Measurements from ENCODE around the gene CDK5. TPM values are rescaled to one million over a fixed set of nuclear protein-coding genes. Genes with fewer than 3 reads are reported as not detected.

The CDK5 gene
- total and polyA plus RNA-seq, 2 of the 13 experiments (the other 11 are each of a cell fraction or from before 2014, with no cell fraction given) = 16.4 to 21.3 TPM

GRCh38 chr7:151035026-151035717, 22.5 kb downstream of the CDK5 start:
- in situ Hi-C loops (cut with HindIII; ENCODE audit: extremely low pct_ligation_motif_present, low pct_unique_long_range_greater_than_20kb) = no loop called here
- 92% methylated on average over 16 of the region's 21 CpGs for WGBS (ENCODE audit: low lambda C conversion rate)
- intact Hi-C loops (cut with micrococcal nuclease; ENCODE audit: unreplicated experiment) = no loop called here
- no peaks in the 10 kb centered on the region for H3K79me2 ChIP-seq (ENCODE audit: insufficient read depth, low read length)
- no peak overlapping the region for H2AFZ ChIP-seq (ENCODE audit: low read length)
- BruUV-seq (replicated peaks) = no TSS peak
- TF ChIP-seq ZSCAN21 (CRISPR knock-in tag; IDR thresholded peaks at IDR 0.05; ENCODE audit: borderline replicate concordance) (no peak), ZNF292 (CRISPR knock-in tag; IDR thresholded peaks at IDR 0.05; ENCODE audit: borderline replicate concordance, low read depth) (no peak), HMGXB4 (CRISPR knock-in tag; IDR thresholded peaks at IDR 0.05; ENCODE audit: borderline replicate concordance in 1 of 2, low read depth in 1 of 2) (no peak), ZIK1 (CRISPR knock-in tag; IDR thresholded peaks at IDR 0.05; ENCODE audit: borderline replicate concordance, low read depth) (no peak), ZNF75D (CRISPR knock-in tag; IDR thresholded peaks at IDR 0.05; ENCODE audit: borderline replicate concordance) (no peak), ZBTB38 (CRISPR knock-in tag; IDR thresholded peaks at IDR 0.05) (no peak), ZNF230 (CRISPR knock-in tag; IDR thresholded peaks at IDR 0.05) (no peak), RARG (CRISPR knock-in tag; IDR thresholded peaks at IDR 0.05; ENCODE audit: low read depth) (no peak), JARID2 (CRISPR knock-in tag; IDR thresholded peaks at IDR 0.05; ENCODE audit: insufficient replicate concordance) (no peak), ZNF17 (CRISPR knock-in tag; IDR thresholded peaks at IDR 0.05) (no peak), NAIF1 (CRISPR knock-in tag; IDR thresholded peaks at IDR 0.05; ENCODE audit: borderline replicate concordance) (no peak), ZNF589 (CRISPR knock-in tag; conservative IDR thresholded peaks at IDR 0.05) (no peak), SOX6 (IDR thresholded peaks at IDR 0.05) (no peak), SOX6 (CRISPR knock-in tag; IDR thresholded peaks at IDR 0.05) (no peak)
- TF ChIP-seq, protein P1, sequence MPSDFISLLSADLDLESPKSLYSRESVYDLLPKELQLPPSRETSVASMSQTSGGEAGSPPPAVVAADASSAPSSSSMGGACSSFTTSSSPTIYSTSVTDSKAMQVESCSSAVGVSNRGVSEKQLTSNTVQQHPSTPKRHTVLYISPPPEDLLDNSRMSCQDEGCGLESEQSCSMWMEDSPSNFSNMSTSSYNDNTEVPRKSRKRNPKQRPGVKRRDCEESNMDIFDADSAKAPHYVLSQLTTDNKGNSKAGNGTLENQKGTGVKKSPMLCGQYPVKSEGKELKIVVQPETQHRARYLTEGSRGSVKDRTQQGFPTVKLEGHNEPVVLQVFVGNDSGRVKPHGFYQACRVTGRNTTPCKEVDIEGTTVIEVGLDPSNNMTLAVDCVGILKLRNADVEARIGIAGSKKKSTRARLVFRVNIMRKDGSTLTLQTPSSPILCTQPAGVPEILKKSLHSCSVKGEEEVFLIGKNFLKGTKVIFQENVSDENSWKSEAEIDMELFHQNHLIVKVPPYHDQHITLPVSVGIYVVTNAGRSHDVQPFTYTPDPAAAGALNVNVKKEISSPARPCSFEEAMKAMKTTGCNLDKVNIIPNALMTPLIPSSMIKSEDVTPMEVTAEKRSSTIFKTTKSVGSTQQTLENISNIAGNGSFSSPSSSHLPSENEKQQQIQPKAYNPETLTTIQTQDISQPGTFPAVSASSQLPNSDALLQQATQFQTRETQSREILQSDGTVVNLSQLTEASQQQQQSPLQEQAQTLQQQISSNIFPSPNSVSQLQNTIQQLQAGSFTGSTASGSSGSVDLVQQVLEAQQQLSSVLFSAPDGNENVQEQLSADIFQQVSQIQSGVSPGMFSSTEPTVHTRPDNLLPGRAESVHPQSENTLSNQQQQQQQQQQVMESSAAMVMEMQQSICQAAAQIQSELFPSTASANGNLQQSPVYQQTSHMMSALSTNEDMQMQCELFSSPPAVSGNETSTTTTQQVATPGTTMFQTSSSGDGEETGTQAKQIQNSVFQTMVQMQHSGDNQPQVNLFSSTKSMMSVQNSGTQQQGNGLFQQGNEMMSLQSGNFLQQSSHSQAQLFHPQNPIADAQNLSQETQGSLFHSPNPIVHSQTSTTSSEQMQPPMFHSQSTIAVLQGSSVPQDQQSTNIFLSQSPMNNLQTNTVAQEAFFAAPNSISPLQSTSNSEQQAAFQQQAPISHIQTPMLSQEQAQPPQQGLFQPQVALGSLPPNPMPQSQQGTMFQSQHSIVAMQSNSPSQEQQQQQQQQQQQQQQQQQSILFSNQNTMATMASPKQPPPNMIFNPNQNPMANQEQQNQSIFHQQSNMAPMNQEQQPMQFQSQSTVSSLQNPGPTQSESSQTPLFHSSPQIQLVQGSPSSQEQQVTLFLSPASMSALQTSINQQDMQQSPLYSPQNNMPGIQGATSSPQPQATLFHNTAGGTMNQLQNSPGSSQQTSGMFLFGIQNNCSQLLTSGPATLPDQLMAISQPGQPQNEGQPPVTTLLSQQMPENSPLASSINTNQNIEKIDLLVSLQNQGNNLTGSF (CRISPR knock-in tag; IDR thresholded peaks at IDR 0.05) = no peak
- H3K36me3 ChIP-seq (replicated peaks in 1 of 2; ENCODE audit: control insufficient read depth in 1 of 2, insufficient read depth in 2 of 2, low read length in 2 of 2) = no peaks in the 10 kb centered on the region
- ATAC-seq (no peak), DNase-seq (ENCODE audit: low spot score) (no peak), FAIRE-seq (no peak)
- H3K9me3 ChIP-seq (ENCODE audit: low read length) = no peaks in the 10 kb centered on the region
- H3K9ac ChIP-seq (ENCODE audit: insufficient read depth, low read depth, low read length) = no peak overlapping the region
- ChIA-PET CTCF (ENCODE audit: low intra/inter-chr PET ratio, low total read pairs) (no interaction called here), POLR2A (no interaction called here)
- H3K4me3 ChIP-seq (replicated peaks in 1 of 3; ENCODE audit: insufficient read depth in 1 of 3, low read depth in 2 of 3, low read length in 3 of 3) = no peak overlapping the region
- no peak overlapping the region for H3K27ac ChIP-seq (ENCODE audit: extremely low read length, insufficient read depth, low read length)
- no peaks in the 10 kb centered on the region for H4K20me1 ChIP-seq (ENCODE audit: insufficient read depth, low read length)
- no peaks in the 10 kb centered on the region for H3K27me3 ChIP-seq (ENCODE audit: control insufficient read depth in 1 of 2, insufficient read depth in 2 of 2, low read length in 2 of 2)
- H3K4me1 ChIP-seq (ENCODE audit: insufficient read depth, low read length) = peaks cover 14% of the 10 kb centered on the region
- H3K4me2 ChIP-seq (ENCODE audit: low read depth, low read length) = no peak overlapping the region

Data from HepG2 (cell line).